HEK293T (cell line): Measurements from ENCODE around the gene TMEM184B.

Experiments used
- CTCF ChIA-PET: fragments of 350-600 bp; formaldehyde crosslinking; extraction: SDS; loops from one replicate; lab custom pipeline; 2021; ENCODE audit warnings: antibody characterized with exemption, inconsistent platforms; lab: Yijun Ruan, JAX
- POLR2A ChIA-PET: fragments of 350-600 bp; formaldehyde crosslinking; extraction: SDS; loops from one replicate; lab custom pipeline; 2020; ENCODE audit warnings: antibody characterized with exemption, inconsistent platforms; lab: Yijun Ruan, JAX
- DNase-seq: peaks from one replicate; pipeline ENCODE4 v3.0.0; 2012; ENCODE audit warnings: mixed read lengths; ENCODE audit errors: extremely low spot score
- ARNT ChIP-seq: fragments of 450-650 bp; IDR thresholded peaks from 2 replicates; pipeline ENCODE4 v1.6.1; 2017; ENCODE audit warnings: mild to moderate bottlenecking
- BHLHE40 ChIP-seq: fragments of 450-650 bp; IDR thresholded peaks from 2 replicates; pipeline ENCODE4 v1.6.1; 2016; ENCODE audit warnings: mild to moderate bottlenecking, moderate library complexity, borderline replicate concordance
- CTBP1 ChIP-seq: fragments of 450-650 bp; IDR thresholded peaks from 2 replicates; pipeline ENCODE4 v1.6.1; 2016; ENCODE audit warnings: borderline replicate concordance
- ELF4 ChIP-seq: fragments of 450-650 bp; IDR thresholded peaks from 2 replicates; pipeline ENCODE4 v1.6.1; 2017; ENCODE audit warnings: antibody characterized with exemption
- FOXA1 ChIP-seq: fragments of 450-650 bp; IDR thresholded peaks from 2 replicates; pipeline ENCODE4 v1.6.1; 2016; ENCODE audit warnings: mild to moderate bottlenecking
- FOXK2 ChIP-seq: fragments of 450-650 bp; IDR thresholded peaks from 2 replicates; pipeline ENCODE4 v1.6.1; 2016; ENCODE audit warnings: mild to moderate bottlenecking
- FOXM1 ChIP-seq: fragments of 450-650 bp; IDR thresholded peaks from 2 replicates; pipeline ENCODE4 v1.6.1; 2017; ENCODE audit warnings: mild to moderate bottlenecking, borderline replicate concordance
- HDGF ChIP-seq: fragments of 450-650 bp; IDR thresholded peaks from 2 replicates; pipeline ENCODE4 v1.6.1; 2017; ENCODE audit warnings: antibody characterized with exemption, borderline replicate concordance
- L3MBTL2 ChIP-seq: fragments of 450-650 bp; conservative IDR thresholded peaks from 2 replicates; pipeline ENCODE4 v1.6.1; 2016; ENCODE audit warnings: mild to moderate bottlenecking
- LEF1 ChIP-seq: fragments of 450-650 bp; IDR thresholded peaks from 2 replicates; pipeline ENCODE4 v1.6.1; 2017; ENCODE audit warnings: mild to moderate bottlenecking, borderline replicate concordance
- NFRKB ChIP-seq: fragments of 450-650 bp; IDR thresholded peaks from 2 replicates; pipeline ENCODE4 v1.6.1; 2016; ENCODE audit warnings: mild to moderate bottlenecking, moderate library complexity
- SP1 ChIP-seq: fragments of 450-650 bp; IDR thresholded peaks from 2 replicates; pipeline ENCODE4 v1.6.1; 2017
- SUZ12 ChIP-seq: fragments of 450-650 bp; IDR thresholded peaks from 2 replicates; pipeline ENCODE4 v1.6.1; 2016; ENCODE audit warnings: mild to moderate bottlenecking
- TARDBP ChIP-seq: fragments of 450-650 bp; IDR thresholded peaks from 2 replicates; pipeline ENCODE4 v1.6.1; 2016
- ZNF384 ChIP-seq: fragments of 450-650 bp; IDR thresholded peaks from 2 replicates; pipeline ENCODE4 v1.6.1; 2016
- TF ChIP-seq, protein P1 (sequence below): fragments of 450-650 bp; IDR thresholded peaks from 2 replicates; pipeline ENCODE4 v1.6.1; 2016

The TMEM184B gene

DNA sequence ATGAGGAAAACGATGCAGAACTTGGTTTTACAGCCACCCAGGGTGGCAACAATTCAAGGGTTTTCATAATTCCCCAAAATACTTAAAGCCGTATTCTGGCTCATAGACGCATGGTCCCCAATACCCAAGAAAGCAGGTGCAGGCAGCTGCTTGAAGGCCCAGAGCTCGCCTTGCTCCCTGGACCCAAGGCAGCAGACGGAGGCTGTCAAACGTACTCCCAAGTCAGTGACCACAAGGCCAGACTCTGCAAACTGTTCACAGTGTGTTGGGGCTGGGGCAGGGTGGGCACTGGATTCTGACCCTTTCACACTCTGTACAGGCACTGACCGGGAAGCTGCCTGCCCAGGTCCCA is 21.5 kb downstream of the TMEM184B start:
- TF ChIP-seq BHLHE40, result no peak
- TF ChIP-seq ZNF384, result no peak
- no peak for TF ChIP-seq NFRKB
- TF ChIP-seq SUZ12, result no peak
- TF ChIP-seq FOXK2, result no peak
- no peak for TF ChIP-seq FOXA1
- TF ChIP-seq CTBP1, result no peak
- no peak for TF ChIP-seq ARNT
- no peak for TF ChIP-seq L3MBTL2
- no peak for TF ChIP-seq FOXM1
- TF ChIP-seq HDGF, result no peak
- no peak for TF ChIP-seq LEF1
- no peak for TF ChIP-seq TARDBP
- no peak for TF ChIP-seq ELF4
- TF ChIP-seq, protein P1, sequence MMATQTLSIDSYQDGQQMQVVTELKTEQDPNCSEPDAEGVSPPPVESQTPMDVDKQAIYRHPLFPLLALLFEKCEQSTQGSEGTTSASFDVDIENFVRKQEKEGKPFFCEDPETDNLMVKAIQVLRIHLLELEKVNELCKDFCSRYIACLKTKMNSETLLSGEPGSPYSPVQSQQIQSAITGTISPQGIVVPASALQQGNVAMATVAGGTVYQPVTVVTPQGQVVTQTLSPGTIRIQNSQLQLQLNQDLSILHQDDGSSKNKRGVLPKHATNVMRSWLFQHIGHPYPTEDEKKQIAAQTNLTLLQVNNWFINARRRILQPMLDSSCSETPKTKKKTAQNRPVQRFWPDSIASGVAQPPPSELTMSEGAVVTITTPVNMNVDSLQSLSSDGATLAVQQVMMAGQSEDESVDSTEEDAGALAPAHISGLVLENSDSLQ, result no peak
- no peak for TF ChIP-seq SP1
- ChIA-PET POLR2A (interaction anchor here (1.0 kb wide), 1 partner anchor 20 kb away, joined by 3 read pairs; no protein-coding TSS in a partner anchor), CTCF (interaction anchor here (0.6 to 1.2 kb wide), 2 partner anchors 9 to 10 kb away, joined by 3 to 4 read pairs; no protein-coding TSS in a partner anchor)
- no peak for DNase-seq

DNA sequence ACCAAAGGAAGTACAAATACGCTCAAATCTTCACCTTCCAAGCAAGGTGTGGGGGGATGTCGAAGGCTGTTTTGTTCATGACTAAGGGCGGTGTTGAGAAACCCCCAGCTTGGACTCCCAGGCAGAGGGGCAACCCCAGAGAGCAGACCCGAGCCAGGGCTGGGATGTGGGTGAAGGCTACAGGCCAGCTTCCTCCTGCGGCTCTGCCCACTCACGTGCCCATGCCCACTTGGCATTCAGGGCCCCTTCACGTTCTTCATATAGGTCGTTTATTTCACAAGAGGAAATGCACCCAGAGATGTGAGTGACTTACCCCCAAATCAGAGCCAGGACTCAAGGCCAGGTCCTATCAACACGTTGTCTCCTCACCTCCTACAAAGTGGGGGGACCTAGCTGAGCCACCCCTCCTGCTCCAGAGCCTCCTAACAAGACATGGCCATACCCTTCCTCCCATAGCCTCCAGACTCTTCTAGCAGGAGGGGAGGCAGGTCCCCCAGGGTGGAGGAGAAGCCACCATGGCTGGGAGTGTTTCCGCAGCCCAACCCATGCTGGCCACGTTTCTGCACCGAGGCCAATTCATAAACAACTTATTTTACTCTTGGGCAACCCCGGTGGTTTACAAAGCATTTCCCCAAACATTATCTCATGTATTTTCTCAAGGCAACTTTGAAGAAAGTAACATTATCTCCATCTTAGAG is 22.0 kb downstream of the TMEM184B start:
- POLR2A ChIA-PET, result no interaction called here
- no peak for DNase-seq
- CTCF ChIA-PET, result interaction anchor here (1.2 kb wide), 1 partner anchor 10 kb away, joined by 3 read pairs; no protein-coding TSS in a partner anchor
- TF ChIP-seq TARDBP, result no peak
- TF ChIP-seq FOXM1, result no peak
- no peak for TF ChIP-seq ARNT
- no peak for TF ChIP-seq L3MBTL2
- no peak for TF ChIP-seq ZNF384
- no peak for TF ChIP-seq CTBP1
- TF ChIP-seq HDGF, result no peak
- no peak for TF ChIP-seq BHLHE40

DNA sequence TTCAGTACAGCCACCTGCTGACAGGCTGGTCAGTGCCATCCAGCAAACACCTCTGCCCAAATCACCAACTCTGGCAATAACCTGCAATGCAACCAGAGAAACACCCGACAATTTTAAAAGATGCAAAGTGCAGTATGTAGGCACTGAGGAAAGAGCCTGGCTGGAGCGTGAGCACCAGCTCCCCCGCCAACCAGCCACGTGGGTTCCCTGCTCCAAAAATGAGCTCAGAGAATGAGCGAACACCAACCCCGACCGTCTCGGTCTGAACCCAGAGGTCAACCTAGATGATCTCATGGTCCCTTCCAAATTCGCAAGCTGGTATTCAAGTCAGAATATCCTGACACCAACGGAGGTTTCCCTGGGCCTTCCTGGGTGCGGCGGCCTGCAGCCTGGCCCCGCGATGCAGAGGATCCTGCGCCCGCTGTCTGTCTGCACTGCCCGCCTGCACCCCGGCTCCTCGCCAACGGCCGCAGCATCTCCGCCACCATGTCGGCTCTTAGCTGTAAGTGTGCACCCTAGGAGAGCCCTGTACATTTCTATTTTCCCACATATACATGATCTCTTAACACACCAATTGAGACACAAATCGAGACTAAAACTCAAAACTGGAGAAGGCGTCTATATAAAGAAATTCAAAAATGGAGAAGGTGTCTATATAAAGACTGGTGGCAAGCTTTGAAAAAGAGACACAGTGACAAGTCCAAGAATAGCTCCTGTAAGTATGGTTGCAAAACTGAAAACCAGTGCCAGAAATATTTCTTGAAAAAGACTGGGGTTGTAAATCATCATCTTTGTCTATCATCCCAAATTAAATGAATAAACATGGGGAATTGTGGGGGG is 22.8 kb downstream of the TMEM184B start:
- ChIA-PET CTCF (interaction anchor here (1.2 kb wide), 1 partner anchor 11 kb away, joined by 3 read pairs; no protein-coding TSS in a partner anchor), POLR2A (no interaction called here)
- DNase-seq, result no peak
- TF ChIP-seq L3MBTL2, result no peak
- TF ChIP-seq ARNT, result no peak
- TF ChIP-seq SP1, result no peak
- TF ChIP-seq BHLHE40, result no peak
- TF ChIP-seq NFRKB, result no peak
- no peak for TF ChIP-seq SUZ12
- TF ChIP-seq FOXA1, result no peak
- TF ChIP-seq FOXK2, result no peak
- TF ChIP-seq ELF4, result no peak
- no peak for TF ChIP-seq CTBP1
- no peak for TF ChIP-seq ZNF384
- no peak for TF ChIP-seq HDGF
- no peak for TF ChIP-seq FOXM1
- TF ChIP-seq LEF1, result no peak

DNA sequence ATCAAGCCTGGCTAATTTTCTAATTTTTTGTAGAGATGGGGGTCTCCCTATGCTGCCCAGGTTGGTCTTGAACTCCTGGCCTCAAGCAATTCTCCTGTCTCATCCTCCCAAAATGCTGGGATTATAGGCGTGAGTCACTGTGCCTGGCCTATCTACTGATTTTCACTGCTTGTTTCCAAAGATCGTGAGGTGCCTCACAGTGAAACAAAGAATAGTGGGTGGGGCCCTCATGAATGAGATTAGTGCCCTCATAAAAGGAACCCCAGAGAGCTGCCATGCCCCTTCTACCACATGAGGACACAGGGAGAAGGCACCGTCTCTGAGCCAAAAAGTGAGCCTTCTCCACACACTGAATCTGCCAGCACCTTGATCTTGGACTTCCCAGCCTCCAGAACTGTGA is 23.5 kb downstream of the TMEM184B start:
- POLR2A ChIA-PET, result no interaction called here
- DNase-seq, result no peak
- TF ChIP-seq SP1, result no peak
- TF ChIP-seq NFRKB, result no peak
- TF ChIP-seq TARDBP, result no peak
- no peak for TF ChIP-seq HDGF
- no peak for TF ChIP-seq LEF1
- TF ChIP-seq FOXA1, result no peak
- CTCF ChIA-PET, result no interaction called here

DNA sequence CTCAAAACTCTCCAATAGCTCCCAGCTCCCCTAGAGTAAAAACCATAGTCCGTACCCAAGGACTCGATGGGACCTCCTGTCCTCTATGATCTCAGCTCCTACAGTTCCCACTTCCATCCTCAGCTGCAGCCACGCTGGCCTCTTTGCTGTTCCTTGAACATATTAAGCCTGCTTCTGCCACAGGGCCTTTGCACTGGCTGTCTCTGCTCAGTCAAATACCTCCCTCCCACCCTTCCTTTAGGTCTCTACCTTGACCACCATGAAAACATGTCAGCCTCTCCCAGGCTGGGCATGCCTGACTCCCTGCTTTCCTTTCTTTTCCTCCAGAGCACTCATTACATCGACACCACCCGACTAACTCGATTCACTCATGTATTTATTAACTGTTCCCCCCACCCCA is 24.5 kb downstream of the TMEM184B start:
- POLR2A ChIA-PET, result no interaction called here
- TF ChIP-seq SUZ12 (no peak), L3MBTL2 (no peak)
- no peak for DNase-seq
- CTCF ChIA-PET, result no interaction called here

DNA sequence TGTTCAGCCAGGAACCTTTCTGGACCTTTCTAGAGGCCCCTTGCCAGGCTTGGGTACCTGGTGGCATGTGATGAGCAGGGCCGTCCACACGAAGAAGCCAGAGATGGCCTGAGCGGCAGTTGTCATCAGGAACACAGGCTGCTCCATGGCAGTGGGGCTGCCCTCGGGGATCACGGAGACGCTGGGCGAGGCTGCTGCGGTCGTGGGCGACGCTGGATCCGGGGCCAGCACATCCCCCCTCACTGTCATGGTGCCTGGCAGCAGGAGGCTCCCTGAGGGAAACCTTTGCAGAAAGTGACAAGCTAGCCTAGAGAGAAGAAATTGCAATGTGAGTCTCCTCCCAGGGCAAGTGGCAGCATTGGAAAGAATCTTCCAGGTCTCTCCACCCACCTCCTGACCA is 25.1 kb downstream of the TMEM184B start:
- CTCF ChIA-PET, result no interaction called here
- POLR2A ChIA-PET, result no interaction called here
- no peak for DNase-seq
- TF ChIP-seq, protein P1, result no peak
- TF ChIP-seq ZNF384 (no peak), FOXK2 (no peak), FOXA1 (no peak), HDGF (no peak), L3MBTL2 (no peak), SUZ12 (no peak), ELF4 (no peak), SP1 (no peak), NFRKB (no peak)

DNA sequence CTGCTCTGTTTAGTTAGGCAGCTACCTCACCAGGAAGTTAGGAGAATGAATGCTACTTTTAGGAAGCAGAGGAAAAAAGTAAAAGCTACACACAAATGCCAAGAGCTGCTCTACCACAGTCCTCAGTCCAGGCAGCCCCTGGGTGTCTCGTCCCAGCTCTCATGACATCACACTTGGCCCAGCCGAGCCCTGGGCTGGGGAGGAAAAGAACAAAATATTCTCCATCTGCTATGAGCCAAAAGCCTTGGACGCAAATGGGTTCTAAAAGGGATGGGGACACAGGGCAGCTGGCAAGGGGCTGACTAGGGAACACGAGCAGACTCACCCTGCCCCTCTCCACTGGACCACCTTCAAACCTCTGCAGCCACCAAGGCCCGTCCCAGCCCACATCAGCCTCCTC is 26.1 kb downstream of the TMEM184B start:
- no peak for TF ChIP-seq ZNF384
- TF ChIP-seq NFRKB, result no peak
- TF ChIP-seq LEF1, result no peak
- no peak for TF ChIP-seq SUZ12
- no peak for TF ChIP-seq L3MBTL2
- TF ChIP-seq, protein P1, result no peak
- no peak for TF ChIP-seq BHLHE40
- no peak for TF ChIP-seq ARNT
- TF ChIP-seq SP1, result no peak
- TF ChIP-seq CTBP1, result no peak
- TF ChIP-seq FOXM1, result no peak
- POLR2A ChIA-PET, result interaction anchor here (0.9 to 1.0 kb wide), 2 partner anchors 10 to 12 kb away, joined by 3 read pairs; no protein-coding TSS in a partner anchor
- CTCF ChIA-PET, result interaction anchor here (0.6 kb wide), 1 partner anchor 12 kb away, joined by 4 read pairs; no protein-coding TSS in a partner anchor
- no peak for DNase-seq
